Osteoblast (primary cell): ENCODE data around the gene ZSWIM5. TPM values are rescaled to one million over a fixed set of nuclear protein-coding genes. Genes with fewer than 3 reads are reported as not detected.
"Not testable (repeated sequence)": the region's sequence is repeated elsewhere in the genome, so short reads cannot be mapped to it uniquely, and the experiment has no call there.

ENCODE experiments used
- DNase-seq: peaks from one replicate; pipeline ENCODE4 v3.0.0; 2011; ENCODE audit warnings: low spot score, mixed read lengths; ENCODE audit not compliant: insufficient read length; ENCODE audit errors: missing footprints
- H2AFZ ChIP-seq: 2 replicates; pipeline ENCODE4 v1.6.0; 2011; ENCODE audit warnings: mild to moderate bottlenecking, low read length
- H3K27ac ChIP-seq: 2 replicates; pipeline ENCODE4 v1.5.1; 2011; ENCODE audit warnings: mild to moderate bottlenecking, low read depth, low read length, moderate library complexity
- H3K27me3 ChIP-seq: 2 replicates; pipeline ENCODE4 v1.6.0; 2012; ENCODE audit warnings: mild to moderate bottlenecking, control low read depth, inconsistent platforms, low read length, moderate library complexity; ENCODE audit not compliant: insufficient read depth
- H3K36me3 ChIP-seq: 2 replicates; pipeline ENCODE4 v1.5.1; 2011; ENCODE audit warnings: mild to moderate bottlenecking, low read length, control low read depth, moderate library complexity; ENCODE audit not compliant: insufficient read depth
- H3K4me1 ChIP-seq: 2 replicates; pipeline ENCODE4 v1.5.1; 2011; ENCODE audit warnings: mild to moderate bottlenecking, low read length, control low read depth, moderate library complexity; ENCODE audit not compliant: insufficient read depth
- H3K4me2 ChIP-seq: 2 replicates; pipeline ENCODE4 v1.6.0; 2011; ENCODE audit warnings: mild to moderate bottlenecking, low read length; ENCODE audit not compliant: insufficient read depth
- H3K4me3 ChIP-seq: fragments of 200-600 bp; sonication (generic); 3 replicates; pipeline ENCODE4 v1.5.1; 2012; ENCODE audit warnings: mild to moderate bottlenecking, low read length, inconsistent platforms; ENCODE audit not compliant: insufficient read depth
- H3K79me2 ChIP-seq: 2 replicates; pipeline ENCODE4 v1.6.0; 2012; ENCODE audit warnings: mild to moderate bottlenecking, low read length, control low read depth, inconsistent platforms; ENCODE audit not compliant: insufficient read depth
- H3K9me3 ChIP-seq: 2 replicates; pipeline ENCODE4 v1.5.1; 2011; ENCODE audit warnings: low read depth, low read length, control low read depth
- H4K20me1 ChIP-seq: 2 replicates; pipeline ENCODE4 v1.6.0; 2012; ENCODE audit warnings: mild to moderate bottlenecking, low read length, control low read depth; ENCODE audit not compliant: insufficient read depth
- CTCF ChIP-seq: IDR thresholded peaks from 2 replicates; pipeline ENCODE4 v1.5.1; 2011; ENCODE audit warnings: mild to moderate bottlenecking, low read depth, low read length, moderate library complexity; ENCODE audit errors: extremely low read depth
- total RNA-seq: library from RNA; depleted of rRNA; stranded (reverse); fragments of >200 nt; gene quantifications from 2 replicates; pipeline ENCODE4 v1.2.3, GENCODE V29; 2012

Gene ZSWIM5
- total RNA-seq, 1 donor: 0.36 TPM

- no peak overlapping the region for H3K4me2 ChIP-seq
- no peaks in the 10 kb centered on the region for H4K20me1 ChIP-seq
- H3K9me3 ChIP-seq: no peaks in the 10 kb centered on the region
- no peaks in the 10 kb centered on the region for H3K4me1 ChIP-seq
- no peak for DNase-seq
- H3K4me3 ChIP-seq: no peak overlapping the region
- no peak for TF ChIP-seq CTCF
- no peaks in the 10 kb centered on the region for H3K27me3 ChIP-seq
- H3K79me2 ChIP-seq: no peaks in the 10 kb centered on the region
- H2AFZ ChIP-seq: no peak overlapping the region
- no peaks in the 10 kb centered on the region for H3K36me3 ChIP-seq
- no peak overlapping the region for H3K27ac ChIP-seq
These were observed 102.9 kb downstream of the ZSWIM5 start for GRCh38 chr1:45103534-45103933.

GRCh38 chr1:45101947-45102346 lies 104.5 kb downstream of the ZSWIM5 start:
- Histone ChIP-seq H3K27me3 (no peaks in the 10 kb centered on the region), H3K9me3 (no peaks in the 10 kb centered on the region), H3K79me2 (no peaks in the 10 kb centered on the region), H2AFZ (no peak overlapping the region), H3K36me3 (no peaks in the 10 kb centered on the region), H3K4me3 (no peak overlapping the region), H4K20me1 (no peaks in the 10 kb centered on the region), H3K27ac (no peak overlapping the region), H3K4me2 (no peak overlapping the region), H3K4me1 (no peaks in the 10 kb centered on the region)
- no peak for TF ChIP-seq CTCF
- DNase-seq: no peak

- H3K4me3 ChIP-seq: not testable (repeated sequence)
These were observed 104.9 kb downstream of the ZSWIM5 start for GRCh38 chr1:45101528-45101927.

GRCh38 chr1:45097944-45098343 lies 108.5 kb downstream of the ZSWIM5 start:
- Histone ChIP-seq H3K4me1 (no peaks in the 10 kb centered on the region), H3K27me3 (no peaks in the 10 kb centered on the region), H3K79me2 (no peaks in the 10 kb centered on the region), H3K4me3 (no peak overlapping the region), H2AFZ (no peak overlapping the region), H4K20me1 (no peaks in the 10 kb centered on the region), H3K4me2 (no peak overlapping the region), H3K36me3 (no peaks in the 10 kb centered on the region), H3K9me3 (no peaks in the 10 kb centered on the region), H3K27ac (no peak overlapping the region)
- no peak for TF ChIP-seq CTCF
- no peak for DNase-seq

More at GRCh38 chr1:45101528-45101927, 104.9 kb downstream of the ZSWIM5 start:
- not testable (repeated sequence) for DNase-seq, H3K36me3 ChIP-seq, H3K9me3 ChIP-seq, H3K27me3 ChIP-seq, H2AFZ ChIP-seq, H3K4me1 ChIP-seq, H3K79me2 ChIP-seq, H4K20me1 ChIP-seq, H3K27ac ChIP-seq, H3K4me2 ChIP-seq
